Thoracic aorta (tissue), 2 donors: Measurements from ENCODE around the gene CDC42BPB. TPM values are rescaled to one million over a fixed set of nuclear protein-coding genes. Genes with fewer than 3 reads are reported as not detected.

ENCODE experiments used
- ATAC-seq: fragments of 150-250 bp; one replicate; pipeline ENCODE4 v1.8.0; 2017; ENCODE audit warnings: low read depth; ENCODE audit not compliant: insufficient number of reproducible peaks, low FRiP score
- DNase-seq: peaks from one replicate; pipeline ENCODE4 v3.0.0-alpha.2; 2020; ENCODE audit warnings: low spot score
- H3K27ac ChIP-seq, 2 donors: fragments of 200-600 bp; sonication (generic); 1 replicate in 1 of 2; 2 replicates in 1 of 2; pipeline ENCODE4 v1.5.1; 2016; ENCODE audit warnings: mild to moderate bottlenecking in 2 of 2, moderate library complexity in 2 of 2
- H3K27me3 ChIP-seq: fragments of 200-600 bp; sonication (generic); replicated peaks from 2 replicates; pipeline ENCODE4 v1.6.0; 2016; ENCODE audit warnings: mild to moderate bottlenecking; ENCODE audit not compliant: insufficient read depth
- H3K36me3 ChIP-seq: fragments of 200-600 bp; sonication (generic); one replicate; pipeline ENCODE4 v1.5.1; 2016
- H3K4me1 ChIP-seq, 2 donors: fragments of 200-600 bp; sonication (generic); 1 replicate in 1 of 2; 2 replicates in 1 of 2; pipeline versions ENCODE4 v1.5.1 to v1.6.0; 2016; ENCODE audit warnings: low read depth in 2 of 2, mild to moderate bottlenecking in 1 of 2; ENCODE audit not compliant: control insufficient read depth in 1 of 2
- H3K4me3 ChIP-seq: fragments of 200-600 bp; sonication (generic); 2 replicates; pipeline ENCODE4 v1.5.1; 2016; ENCODE audit warnings: mild to moderate bottlenecking
- H3K9me3 ChIP-seq: fragments of 200-600 bp; sonication (generic); 2 replicates; pipeline ENCODE4 v1.5.1; 2016
- CTCF ChIP-seq: fragments of 200-600 bp; sonication (generic); IDR thresholded peaks from one replicate; pipeline ENCODE4 v1.5.1; 2019; ENCODE audit warnings: antibody characterized with exemption
- total RNA-seq, 2 donors: library from RNA; depleted of rRNA; stranded (reverse); fragments of >200 nt; gene quantifications; one replicate each; pipeline versions ENCODE4 v1.1.0 to v1.2.3, GENCODE V29; 2016

The CDC42BPB gene
- total RNA-seq, 2 donors from 2014 or later, result 121 to 133 TPM

- Histone ChIP-seq H3K4me1 (no peaks in the 10 kb centered on the region), H3K36me3 (peaks cover 64% of the 10 kb centered on the region), H3K27me3 (no peaks in the 10 kb centered on the region), H3K9me3 (no peaks in the 10 kb centered on the region), H3K27ac (no peak overlapping the region), H3K4me3 (no peak overlapping the region)
- DNase-seq (no peak), ATAC-seq (no peak)
- TF ChIP-seq CTCF, result no peak
Observed at GRCh38 chr14:102977475-102977874, 79.9 kb downstream of the CDC42BPB start.

GRCh38 chr14:102975662-102976061 is 81.7 kb downstream of the CDC42BPB start:
- TF ChIP-seq CTCF, result no peak
- no peak for ATAC-seq
- no peaks in the 10 kb centered on the region for H3K9me3 ChIP-seq
- DNase-seq, result no peak
- no peaks in the 10 kb centered on the region for H3K27me3 ChIP-seq
- H3K4me1 ChIP-seq, result no peaks in the 10 kb centered on the region
- H3K36me3 ChIP-seq, result peaks cover 72% of the 10 kb centered on the region
- H3K4me3 ChIP-seq, result no peak overlapping the region
- H3K27ac ChIP-seq, result no peak overlapping the region

- H3K27me3 ChIP-seq, result no peaks in the 10 kb centered on the region
- ATAC-seq (no peak), DNase-seq (no peak)
- no peak overlapping the region for H3K4me3 ChIP-seq
- H3K9me3 ChIP-seq, result no peaks in the 10 kb centered on the region
- no peaks in the 10 kb centered on the region for H3K4me1 ChIP-seq
- no peak overlapping the region for H3K27ac ChIP-seq
- no peak for TF ChIP-seq CTCF
- peaks cover 78% of the 10 kb centered on the region for H3K36me3 ChIP-seq
Observed at GRCh38 chr14:102973706-102974285, 83.6 kb downstream of the CDC42BPB start.

GRCh38 chr14:102971836-102972606 is 85.3 kb downstream of the CDC42BPB start:
- no peak for ATAC-seq
- Histone ChIP-seq H3K4me1 (no peaks in the 10 kb centered on the region), H3K36me3 (peaks cover 89% of the 10 kb centered on the region), H3K27ac (no peak overlapping the region), H3K27me3 (no peaks in the 10 kb centered on the region), H3K4me3 (no peak overlapping the region), H3K9me3 (no peaks in the 10 kb centered on the region)
- no peak for DNase-seq
- no peak for TF ChIP-seq CTCF

- ATAC-seq (no peak), DNase-seq (no peak)
- H3K27ac ChIP-seq, result no peak overlapping the region
- no peaks in the 10 kb centered on the region for H3K27me3 ChIP-seq
- H3K9me3 ChIP-seq, result no peaks in the 10 kb centered on the region
- H3K36me3 ChIP-seq, result peaks cover 89% of the 10 kb centered on the region
- no peaks in the 10 kb centered on the region for H3K4me1 ChIP-seq
- H3K4me3 ChIP-seq, result no peak overlapping the region
- TF ChIP-seq CTCF, result no peak
Observed at GRCh38 chr14:102971314-102971713, 86.0 kb downstream of the CDC42BPB start.
